Naive B cell (primary cell): ENCODE measurements around the gene BSX. TPM values are rescaled to one million over a fixed set of nuclear protein-coding genes. Genes with fewer than 3 reads are reported as not detected.

ENCODE experiments used
- ATAC-seq, 2 donors: fragments of 150-1000 bp; cut with Tn5 transposase; 2 replicates each; pipeline ENCODE4 v1.10.0; 2021; ENCODE audit warnings: low read depth in 2 of 2, mild to moderate bottlenecking in 2 of 2, moderate library complexity in 2 of 2
- DNase-seq: peaks from one replicate; pipeline ENCODE4 v3.0.0; 2022
- H3K27ac Mint-ChIP-seq, 6 donors: one replicate each; pipeline ENCODE4 v1.8.0; 2020 to 2022; ENCODE audit warnings: mild to moderate bottlenecking in 6 of 6, mixed read lengths in 6 of 6, moderate library complexity in 5 of 6, inconsistent platforms in 2 of 6
- H3K27me3 Mint-ChIP-seq, 3 donors: one replicate each; pipeline ENCODE4 v1.8.0; 2021 to 2022; ENCODE audit warnings: mixed read lengths in 3 of 3, mild to moderate bottlenecking in 1 of 3
- H3K36me3 Mint-ChIP-seq, 2 donors: one replicate each; pipeline ENCODE4 v1.8.0; 2020 to 2022; ENCODE audit warnings: mixed read lengths in 2 of 2, inconsistent platforms in 1 of 2, mild to moderate bottlenecking in 1 of 2
- H3K4me1 Mint-ChIP-seq, 3 donors: one replicate each; pipeline ENCODE4 v1.8.0; 2020 to 2022; ENCODE audit warnings: mixed read lengths in 3 of 3, inconsistent platforms in 1 of 3, mild to moderate bottlenecking in 1 of 3, moderate library complexity in 1 of 3
- H3K4me3 Mint-ChIP-seq, 8 donors: one replicate each; pipeline ENCODE4 v1.8.0; 2020 to 2022; ENCODE audit warnings: mild to moderate bottlenecking in 8 of 8, mixed read lengths in 8 of 8, moderate library complexity in 8 of 8, inconsistent platforms in 2 of 8
- H3K9me3 Mint-ChIP-seq, 7 donors: one replicate each; pipeline ENCODE4 v1.8.0; 2020 to 2022; ENCODE audit warnings: mixed read lengths in 7 of 7, mild to moderate bottlenecking in 5 of 7, inconsistent platforms in 2 of 7, moderate library complexity in 1 of 7
- polyA plus RNA-seq, 6 donors: library from polyadenylated mRNA; unstranded; fragments of 300-500 nt; fragmentation: Illumina TruSeq; gene quantifications; one replicate each; pipeline ENCODE4 v1.2.3, GENCODE V29; 2021; ENCODE audit warnings: low read depth in 6 of 6

BSX gene
- polyA plus RNA-seq, 6 donors from 2014 or later, result not detected

- ATAC-seq (no peak), DNase-seq (no peak)
- peaks cover 13 to 49% (median 37%) of the 10 kb centered on the region in 3 donors for H3K4me1 Mint-ChIP-seq
- H3K27me3 Mint-ChIP-seq, result peaks cover 72 to 93% (median 85%) of the 10 kb centered on the region in 3 donors
- peak overlapping the region in 4 of 6 donors; percentile 20 to 81 (median 74) for H3K27ac Mint-ChIP-seq
- peak overlapping the region in 6 of 8 donors; percentile 13 to 69 (median 31) for H3K4me3 Mint-ChIP-seq
- peaks cover 4 to 17% of the 10 kb centered on the region in 2 donors for H3K36me3 Mint-ChIP-seq
- peaks cover 5 to 21% (median 5%) of the 10 kb centered on the region in 7 donors for H3K9me3 Mint-ChIP-seq
Observed at GRCh38 chr11:122979815-122980595, 1.6 kb downstream of the BSX start.

DNA sequence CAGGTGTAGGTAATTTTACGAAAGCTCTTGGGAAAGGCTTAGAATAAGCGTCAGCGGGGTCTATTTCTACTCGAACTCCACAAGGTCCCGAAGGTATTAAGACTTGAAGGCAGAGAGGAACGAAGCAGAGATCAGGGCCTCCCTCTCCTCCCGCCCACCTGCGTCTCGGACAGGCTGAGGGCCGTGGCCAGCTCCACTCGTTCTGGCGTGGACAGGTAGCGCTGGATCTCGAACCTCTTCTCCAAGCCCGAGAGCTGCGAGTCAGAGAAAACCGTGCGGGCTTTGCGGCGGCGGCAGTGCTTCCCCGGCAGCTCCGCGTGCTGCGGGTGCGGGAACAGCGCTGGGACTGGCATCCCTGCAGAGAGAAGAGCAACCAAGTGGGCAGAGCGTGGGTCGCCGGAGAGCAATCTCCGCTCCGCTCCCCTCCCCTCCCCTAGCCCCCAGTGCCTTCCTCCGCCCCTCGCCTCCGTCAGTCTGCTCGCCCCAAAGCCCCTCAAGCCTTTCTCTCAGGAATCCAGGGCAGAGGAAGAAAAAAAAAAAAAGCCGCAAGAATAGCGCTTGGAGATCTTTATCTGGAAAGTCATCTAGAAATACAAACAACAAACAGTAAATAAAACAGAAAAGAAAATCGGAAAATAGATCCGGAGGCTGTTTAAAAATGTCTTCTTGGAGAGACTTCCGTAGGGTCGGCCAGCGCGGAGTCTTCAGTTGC lies 2.4 kb downstream of the BSX start:
- DNase-seq (no peak), ATAC-seq (no peak)
- peaks cover 13 to 46% (median 37%) of the 10 kb centered on the region in 3 donors for H3K4me1 Mint-ChIP-seq
- H3K36me3 Mint-ChIP-seq, result peaks cover 4 to 17% of the 10 kb centered on the region in 2 donors
- peaks cover 5 to 21% (median 5%) of the 10 kb centered on the region in 7 donors for H3K9me3 Mint-ChIP-seq
- H3K27ac Mint-ChIP-seq, result peak overlapping the region in 3 of 6 donors; percentile 20 to 41 (median 40)
- peak overlapping the region in 5 of 8 donors; percentile 13 to 69 (median 53) for H3K4me3 Mint-ChIP-seq
- peaks cover 77 to 92% (median 91%) of the 10 kb centered on the region in 3 donors for H3K27me3 Mint-ChIP-seq

DNA sequence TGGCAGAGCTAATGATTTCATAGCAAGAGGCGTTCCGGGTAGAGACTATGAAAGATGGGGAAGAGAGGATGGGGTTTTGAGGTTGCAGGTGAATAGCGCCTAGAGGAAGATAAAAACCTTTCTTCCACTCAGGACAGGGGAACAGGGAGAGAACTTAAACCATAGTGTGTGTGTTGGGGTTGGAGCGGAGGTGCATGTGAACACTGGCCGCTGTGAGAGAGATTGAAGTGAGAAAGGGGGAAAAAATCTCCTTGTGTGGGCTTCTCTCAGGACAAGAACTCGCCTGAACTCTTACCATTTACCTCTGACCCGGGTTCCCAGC lies 3.4 kb downstream of the BSX start:
- peaks cover 13 to 39% (median 32%) of the 10 kb centered on the region in 3 donors for H3K4me1 Mint-ChIP-seq

GRCh38 chr11:122977470-122978298 lies 4.0 kb downstream of the BSX start:
- peaks cover 2 to 13% of the 10 kb centered on the region in 2 donors for H3K36me3 Mint-ChIP-seq
- H3K9me3 Mint-ChIP-seq, result peaks cover 4 to 21% (median 5%) of the 10 kb centered on the region in 7 donors

More for the DNA sequence above, 3.4 kb downstream of the BSX start:
- peak overlapping the region in 5 of 8 donors; percentile 0 to 72 (median 3) for H3K4me3 Mint-ChIP-seq
- H3K27ac Mint-ChIP-seq, result peak overlapping the region in 2 of 6 donors; percentile 59 to 76
- ATAC-seq, result no peak
- H3K9me3 Mint-ChIP-seq, result peaks cover 5 to 21% (median 5%) of the 10 kb centered on the region in 7 donors
- H3K27me3 Mint-ChIP-seq, result peaks cover 79 to 94% (median 90%) of the 10 kb centered on the region in 3 donors
- H3K36me3 Mint-ChIP-seq, result peaks cover 4 to 17% of the 10 kb centered on the region in 2 donors
- DNase-seq, result no peak

GRCh38 chr11:122976734-122977469 lies 4.7 kb downstream of the BSX start:
- peaks cover 13 to 36% (median 31%) of the 10 kb centered on the region in 3 donors for H3K4me1 Mint-ChIP-seq
- peaks cover 3 to 21% (median 5%) of the 10 kb centered on the region in 7 donors for H3K9me3 Mint-ChIP-seq
- DNase-seq, result no peak
- H3K36me3 Mint-ChIP-seq, result peaks cover 0 to 7% of the 10 kb centered on the region in 2 donors
- H3K27me3 Mint-ChIP-seq, result peaks cover 69 to 88% (median 77%) of the 10 kb centered on the region in 3 donors
- no peak for ATAC-seq
- H3K4me3 Mint-ChIP-seq, result peak overlapping the region in 6 of 8 donors; percentile 3 to 75 (median 34)
- H3K27ac Mint-ChIP-seq, result peak overlapping the region in 1 of 6 donors; percentile 93

More at GRCh38 chr11:122977470-122978298, 4.0 kb downstream of the BSX start:
- peak overlapping the region in 4 of 8 donors; percentile 0 to 67 (median 16) for H3K4me3 Mint-ChIP-seq
- DNase-seq, result no peak
- H3K27me3 Mint-ChIP-seq, result peaks cover 77 to 94% (median 85%) of the 10 kb centered on the region in 3 donors
- H3K27ac Mint-ChIP-seq, result peak overlapping the region in 1 of 6 donors; percentile 76
- H3K4me1 Mint-ChIP-seq, result peaks cover 13 to 36% (median 31%) of the 10 kb centered on the region in 3 donors
- no peak for ATAC-seq

DNA sequence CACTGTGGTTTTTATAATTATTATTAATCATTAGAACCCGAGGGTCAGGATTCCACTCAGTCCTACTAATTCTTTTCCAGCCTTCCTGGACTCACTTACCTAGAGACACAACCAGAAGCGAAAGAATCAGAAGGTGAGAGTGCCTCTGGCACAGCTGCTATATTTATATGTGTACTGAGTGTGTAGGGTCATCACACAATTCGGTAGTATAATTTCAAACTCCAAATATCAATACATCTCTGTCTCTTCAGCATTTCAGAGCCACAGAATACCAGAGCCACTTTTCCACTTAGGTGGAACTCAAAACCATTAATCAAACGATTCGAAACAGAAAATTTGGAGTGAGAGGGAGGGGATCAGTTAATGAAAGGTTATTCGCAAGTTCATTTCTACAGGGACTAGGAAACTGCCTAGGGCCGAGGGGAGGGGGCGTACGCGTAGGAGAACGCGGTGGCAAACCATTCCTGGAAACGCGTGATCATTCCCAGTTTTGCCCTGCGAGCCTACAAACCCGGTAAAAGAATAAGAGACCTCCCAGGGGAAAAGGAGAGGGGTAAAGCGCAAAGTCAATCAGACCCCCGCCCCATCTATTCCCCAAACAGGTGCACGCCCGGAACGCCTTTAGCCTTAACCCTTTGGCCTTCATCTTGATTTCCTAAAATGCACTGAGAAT lies 5.4 kb downstream of the BSX start:
- H3K36me3 Mint-ChIP-seq, result peaks cover 0 to 7% of the 10 kb centered on the region in 2 donors
- peaks cover 70 to 84% (median 71%) of the 10 kb centered on the region in 3 donors for H3K27me3 Mint-ChIP-seq
- no peak overlapping the region for H3K27ac Mint-ChIP-seq
- no peak for DNase-seq
- peaks cover 13 to 30% (median 26%) of the 10 kb centered on the region in 3 donors for H3K4me1 Mint-ChIP-seq
- peak overlapping the region in 3 of 8 donors; percentile 33 to 75 (median 36) for H3K4me3 Mint-ChIP-seq
- no peak for ATAC-seq
- H3K9me3 Mint-ChIP-seq, result peaks cover 3 to 16% (median 5%) of the 10 kb centered on the region in 7 donors

- Mint-ChIP-seq H3K27me3 (peaks cover 41 to 44% (median 43%) of the 10 kb centered on the region in 3 donors), H3K9me3 (peaks cover 0 to 13% (median 3%) of the 10 kb centered on the region in 7 donors), H3K36me3 (no peaks in the 10 kb centered on the region), H3K4me1 (no peaks in the 10 kb centered on the region), H3K4me3 (no peak overlapping the region), H3K27ac (no peak overlapping the region)
- ATAC-seq (no peak), DNase-seq (no peak)
Observed at GRCh38 chr11:122963961-122964360, 17.7 kb downstream of the BSX start.

GRCh38 chr11:122954455-122954854 lies 27.2 kb downstream of the BSX start:
- no peaks in the 10 kb centered on the region for H3K9me3 Mint-ChIP-seq
- DNase-seq, result no peak
- H3K27me3 Mint-ChIP-seq, result no peaks in the 10 kb centered on the region
- no peak overlapping the region for H3K4me3 Mint-ChIP-seq
- H3K36me3 Mint-ChIP-seq, result no peaks in the 10 kb centered on the region
- H3K4me1 Mint-ChIP-seq, result no peaks in the 10 kb centered on the region
- no peak for ATAC-seq
- H3K27ac Mint-ChIP-seq, result no peak overlapping the region

DNA sequence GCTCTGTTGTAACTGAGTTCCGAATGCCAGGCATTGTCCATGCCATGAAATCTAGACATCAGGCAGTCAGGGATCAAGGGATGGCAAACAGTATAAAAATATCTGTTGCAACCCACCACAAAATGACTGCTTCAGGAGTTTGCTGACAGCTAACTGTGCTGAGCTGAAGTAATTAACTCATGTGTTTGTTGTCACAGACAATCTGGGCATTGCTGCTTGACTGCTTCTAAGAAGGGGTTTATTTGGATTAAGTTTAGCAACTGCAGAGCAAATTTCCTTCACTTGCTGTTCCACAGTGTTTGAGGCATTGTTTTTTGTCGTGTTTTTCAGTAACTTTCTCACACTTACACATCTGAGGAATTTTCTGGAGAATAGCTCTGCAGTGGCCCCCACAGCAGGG lies 30.4 kb downstream of the BSX start:
- Mint-ChIP-seq H3K27me3 (peaks cover 0 to 11% (median 0%) of the 10 kb centered on the region in 3 donors), H3K36me3 (peaks cover 8 to 16% of the 10 kb centered on the region in 2 donors), H3K9me3 (peaks cover 0 to 2% (median 0%) of the 10 kb centered on the region in 7 donors), H3K4me3 (no peak overlapping the region), H3K4me1 (peaks cover 0 to 7% (median 2%) of the 10 kb centered on the region in 3 donors), H3K27ac (no peak overlapping the region)
- ATAC-seq (no peak), DNase-seq (no peak)

DNA sequence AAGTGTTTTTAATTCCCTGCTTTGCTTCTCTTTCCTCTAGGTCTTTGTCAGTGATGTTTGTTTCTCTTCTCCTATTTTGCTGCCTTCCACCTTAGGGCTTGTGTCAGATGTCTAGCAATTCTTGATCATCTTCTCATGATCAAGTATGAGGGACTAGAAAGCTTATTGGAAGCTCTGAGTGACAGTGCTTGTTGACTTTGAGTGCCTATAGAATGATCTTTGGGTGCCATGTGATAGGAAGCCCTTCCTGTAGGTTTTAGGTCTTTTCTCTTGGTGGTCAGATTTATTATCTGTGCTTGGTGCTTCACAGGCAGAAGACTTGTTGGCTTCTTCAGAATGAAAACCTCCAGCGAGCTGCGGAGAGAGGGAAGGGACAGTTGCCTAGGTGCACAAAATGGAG lies 43.1 kb downstream of the BSX start:
- Mint-ChIP-seq H3K4me3 (no peak overlapping the region), H3K27ac (no peak overlapping the region), H3K27me3 (no peaks in the 10 kb centered on the region), H3K9me3 (no peaks in the 10 kb centered on the region), H3K36me3 (peaks cover 4 to 7% of the 10 kb centered on the region in 2 donors), H3K4me1 (no peaks in the 10 kb centered on the region)
- DNase-seq, result no peak
- ATAC-seq, result no peak

DNA sequence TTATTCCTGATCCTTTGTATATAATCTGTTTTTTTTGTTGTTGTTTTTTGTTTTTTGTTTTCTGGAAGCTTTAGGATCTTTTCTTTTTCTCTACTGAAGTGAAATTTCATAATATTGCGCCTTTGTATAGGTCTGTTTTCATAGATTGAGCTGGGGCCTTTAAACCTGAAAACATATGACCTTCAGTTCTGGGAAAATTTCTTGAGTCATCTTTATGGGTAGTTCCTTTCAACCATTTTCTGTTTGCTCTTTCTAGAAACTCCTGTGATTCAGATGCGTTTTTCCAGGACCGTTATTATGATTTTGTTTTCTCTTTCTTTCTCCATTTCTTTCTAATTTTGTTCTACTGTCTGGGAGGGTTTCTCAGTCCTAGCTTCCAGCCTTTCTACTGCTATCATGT lies 43.7 kb downstream of the BSX start:
- no peak for ATAC-seq

GRCh38 chr11:122933416-122933815 lies 48.2 kb downstream of the BSX start:
- Mint-ChIP-seq H3K4me1 (no peaks in the 10 kb centered on the region), H3K27me3 (peaks cover 0 to 4% (median 0%) of the 10 kb centered on the region in 3 donors), H3K4me3 (no peak overlapping the region), H3K36me3 (peaks cover 7 to 11% of the 10 kb centered on the region in 2 donors), H3K9me3 (no peaks in the 10 kb centered on the region), H3K27ac (no peak overlapping the region)
- DNase-seq (no peak), ATAC-seq (no peak)

More for the DNA sequence above, 43.7 kb downstream of the BSX start:
- H3K36me3 Mint-ChIP-seq, result peaks cover 4 to 7% of the 10 kb centered on the region in 2 donors
- no peaks in the 10 kb centered on the region for H3K9me3 Mint-ChIP-seq
- no peaks in the 10 kb centered on the region for H3K4me1 Mint-ChIP-seq
- H3K27ac Mint-ChIP-seq, result no peak overlapping the region
- no peak overlapping the region for H3K4me3 Mint-ChIP-seq
- H3K27me3 Mint-ChIP-seq, result no peaks in the 10 kb centered on the region
- no peak for DNase-seq
